ENCODE measurements around the gene LPAR2.

Gene LPAR2

GRCh38 chr19:19597809-19598306 lies 30.2 kb downstream of the LPAR2 start:
- no peak for DNase-seq (ENCODE audit: low read depth)

GRCh38 chr19:19595171-19595701 lies 32.8 kb downstream of the LPAR2 start:
- DNase-seq (ENCODE audit: low read depth): peak; percentile 21

GRCh38 chr19:19594381-19594780 lies 33.6 kb downstream of the LPAR2 start:
- DNase-seq (ENCODE audit: low read depth): no peak

GRCh38 chr19:19592690-19593089 lies 35.3 kb downstream of the LPAR2 start:
- DNase-seq (ENCODE audit: low read depth): no peak

- peak; percentile 99 for DNase-seq (ENCODE audit: low read depth)
Measured at GRCh38 chr19:19591133-19591825, 36.7 kb downstream of the LPAR2 start.

- DNase-seq (ENCODE audit: low read depth): peak; percentile 78
Measured at GRCh38 chr19:19588546-19588945, 39.5 kb downstream of the LPAR2 start.

GRCh38 chr19:19587771-19588170 lies 40.2 kb downstream of the LPAR2 start:
- no peak for DNase-seq (ENCODE audit: low read depth)

GRCh38 chr19:19584356-19584755 lies 43.7 kb downstream of the LPAR2 start:
- no peak for DNase-seq (ENCODE audit: low read depth)

GRCh38 chr19:19582471-19582870 lies 45.5 kb downstream of the LPAR2 start:
- no peak for DNase-seq (ENCODE audit: low read depth)

GRCh38 chr19:19581391-19581790 lies 46.6 kb downstream of the LPAR2 start:
- no peak for DNase-seq (ENCODE audit: low read depth)

- DNase-seq (ENCODE audit: low read depth): no peak
Measured at GRCh38 chr19:19580418-19580817, 47.6 kb downstream of the LPAR2 start.

- DNase-seq (ENCODE audit: low read depth): no peak
Measured at GRCh38 chr19:19579533-19580361, 48.3 kb downstream of the LPAR2 start.

GRCh38 chr19:19578252-19578651 lies 49.8 kb downstream of the LPAR2 start:
- DNase-seq (ENCODE audit: low read depth): no peak

GRCh38 chr19:19575411-19575810 lies 52.6 kb downstream of the LPAR2 start:
- no peak for DNase-seq (ENCODE audit: low read depth)

Data from ELR (cell line).